HepG2 (cell line): ENCODE data around the gene IFI35. TPM values are rescaled to one million over a fixed set of nuclear protein-coding genes. Genes with fewer than 3 reads are reported as not detected.

ENCODE experiments used
- CBX2 ChIP-seq, 2 experiments: fragments of 200-600 bp in 1 of 2; sonication (generic); formaldehyde crosslinking in 1 of 2; IDR thresholded peaks; 2 replicates each; pipeline versions ENCODE4 v1.7.0 to v1.8.1; 2018 to 2022; ENCODE audit warnings: low read depth in 2 of 2, low read length in 1 of 2, mild to moderate bottlenecking in 1 of 2, missing genetic modification reagents in 1 of 2
- IRF9 ChIP-seq: sonication (generic); formaldehyde crosslinking; IDR thresholded peaks from 2 replicates; pipeline ENCODE4 v1.8.0; 2022; ENCODE audit warnings: missing genetic modification reagents, mild to moderate bottlenecking, borderline replicate concordance
- JDP2 ChIP-seq: sonication (generic); formaldehyde crosslinking; IDR thresholded peaks from 2 replicates; pipeline ENCODE4 v1.8.1; 2022; ENCODE audit warnings: missing genetic modification reagents, borderline replicate concordance
- KAT7 ChIP-seq: IDR thresholded peaks from 2 replicates; pipeline ENCODE4 v1.6.1; 2018; ENCODE audit warnings: borderline replicate concordance, missing compliant biosample characterization
- MIXL1 ChIP-seq: IDR thresholded peaks from 2 replicates; pipeline ENCODE4 v1.6.1; 2016
- NBN ChIP-seq: fragments of 450-650 bp; conservative IDR thresholded peaks from 2 replicates; pipeline ENCODE4 v1.6.1; 2017
- NFIC ChIP-seq: IDR thresholded peaks from 2 replicates; pipeline ENCODE4 v1.6.1; 2012; ENCODE audit warnings: mild to moderate bottlenecking, low read length, inconsistent platforms
- NR2C2 ChIP-seq: sonication (generic); formaldehyde crosslinking; IDR thresholded peaks from 2 replicates; pipeline ENCODE4 v1.4.0; 2020; ENCODE audit warnings: missing genetic modification reagents, mild to moderate bottlenecking, moderate library complexity, borderline replicate concordance
- RFX5 ChIP-seq: IDR thresholded peaks from 2 replicates; pipeline ENCODE4 v1.6.1; 2011; ENCODE audit warnings: low read depth, low read length, improper control_type of control experiment
- SOX6 ChIP-seq, 2 experiments: fragments of 450-650 bp in 1 of 2; sonication (generic) in 1 of 2; formaldehyde crosslinking in 1 of 2; IDR thresholded peaks; 2 replicates each; pipeline versions ENCODE4 v1.4.0 to v1.6.1; 2017 to 2020; ENCODE audit warnings: antibody characterized with exemption in 1 of 2, mild to moderate bottlenecking in 1 of 2, missing genetic modification reagents in 1 of 2
- TAF15 ChIP-seq: fragments of 200-400 bp; formaldehyde crosslinking; IDR thresholded peaks from one replicate; pipeline ENCODE4 v1.6.1; 2018; ENCODE audit warnings: mild to moderate bottlenecking, low read depth, low read length; ENCODE audit not compliant: poor library complexity, severe bottlenecking
- TCF7 ChIP-seq: sonication (generic); IDR thresholded peaks from 2 replicates; pipeline ENCODE4 v1.6.1; 2016; ENCODE audit warnings: antibody characterized with exemption, low read depth
- THAP7 ChIP-seq: sonication (generic); formaldehyde crosslinking; IDR thresholded peaks from 2 replicates; pipeline ENCODE4 v1.8.1; 2023; ENCODE audit warnings: mild to moderate bottlenecking, missing genetic modification reagents
- TP53 ChIP-seq: sonication (generic); formaldehyde crosslinking; conservative IDR thresholded peaks from 2 replicates; pipeline ENCODE4 v1.4.0; 2020; ENCODE audit warnings: missing genetic modification reagents
- ZBTB7B ChIP-seq: sonication (generic); formaldehyde crosslinking; IDR thresholded peaks from 2 replicates; pipeline ENCODE4 v1.4.0; 2020; ENCODE audit warnings: missing genetic modification reagents
- ZFP36L2 ChIP-seq: sonication (generic); formaldehyde crosslinking; IDR thresholded peaks from 2 replicates; pipeline ENCODE4 v1.4.0; 2020; ENCODE audit warnings: missing genetic modification reagents
- ZNF547 ChIP-seq: sonication (generic); formaldehyde crosslinking; IDR thresholded peaks from 2 replicates; pipeline ENCODE4 v1.5.1; 2020; ENCODE audit warnings: mild to moderate bottlenecking, missing genetic modification reagents
- ZNF615 ChIP-seq: sonication (generic); formaldehyde crosslinking; IDR thresholded peaks from 2 replicates; pipeline ENCODE4 v1.5.0; 2020; ENCODE audit warnings: mild to moderate bottlenecking, missing genetic modification reagents, borderline replicate concordance
- ZNF879 ChIP-seq: sonication (generic); formaldehyde crosslinking; IDR thresholded peaks from 2 replicates; pipeline ENCODE4 v1.8.1; 2023; ENCODE audit warnings: missing genetic modification reagents
- polyA plus RNA-seq, 8 experiments: library from polyadenylated mRNA; depleted of rRNA in 3 of 8; stranded (reverse) in 7 of 8; unstranded in 1 of 8; fragments of >200 nt; fragmentation: Illumina TruSeq in 4 of 8; extraction: Trizol in 4 of 8; gene quantifications; 2 replicates each; pipeline versions ENCODE4 v1.2.1 to v1.2.3, GENCODE V29; 2011 to 2016; ENCODE audit warnings: low read depth in 4 of 8, missing spikeins in 1 of 8, mixed read lengths in 1 of 8; ENCODE audit not compliant: insufficient read depth in 1 of 8
- total RNA-seq, 5 experiments: library from RNA; depleted of rRNA; stranded (reverse); fragments of >200 nt; fragmentation: Illumina TruSeq; extraction: Trizol; gene quantifications; 2 replicates each; pipeline ENCODE4 v1.2.3, GENCODE V29; 2016; ENCODE audit warnings: low read depth in 1 of 5
- TF ChIP-seq, protein P1 (sequence below): sonication (generic); formaldehyde crosslinking; IDR thresholded peaks from 2 replicates; pipeline ENCODE4 v1.5.0; 2020; ENCODE audit warnings: mild to moderate bottlenecking, missing genetic modification reagents
- TF ChIP-seq, protein P2 (sequence below): IDR thresholded peaks from 2 replicates; pipeline ENCODE4 v1.6.1; 2016; ENCODE audit warnings: control low read depth

The IFI35 gene
- total and polyA plus RNA-seq, 2 of the 13 experiments (the other 11 are each of a cell fraction or from before 2014, with no cell fraction given), result 28.9 to 38.1 TPM

DNA sequence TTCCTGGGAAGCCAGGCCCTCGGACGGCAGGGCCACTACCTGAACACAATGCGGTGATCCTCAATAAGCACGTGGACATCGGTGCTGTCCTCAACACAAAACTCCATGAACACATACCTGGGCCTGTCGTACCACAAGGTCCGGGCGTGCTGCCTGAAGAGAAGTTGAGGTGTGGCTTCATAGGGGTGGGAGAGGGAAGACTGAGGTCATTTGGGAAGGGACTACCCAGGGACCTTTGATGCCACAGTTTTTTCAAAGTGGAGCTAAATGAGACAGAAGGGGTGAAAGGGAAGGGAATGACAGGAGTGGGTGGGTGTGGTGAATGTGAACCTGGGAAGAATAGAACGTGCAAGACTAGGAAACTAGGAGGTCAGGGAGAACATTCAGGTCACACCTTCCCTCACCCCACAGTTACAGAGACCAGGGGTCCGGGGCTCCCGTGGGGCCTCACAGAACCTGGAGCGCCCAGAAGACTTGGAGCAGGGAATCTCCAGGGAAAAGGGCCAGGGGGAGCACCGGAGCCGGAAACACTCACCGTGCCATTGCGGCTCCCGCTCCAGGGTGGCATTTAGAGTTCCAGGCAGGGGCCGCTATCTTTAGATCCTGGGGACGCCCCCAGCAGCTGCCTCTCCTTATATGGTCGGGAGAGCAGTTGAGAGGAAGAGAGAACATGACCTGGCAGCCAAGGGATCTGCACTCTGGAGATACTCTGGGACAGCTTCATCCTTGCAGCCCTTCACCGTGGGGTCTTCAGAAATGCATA, 26.9 kb upstream of the IFI35 start, which contains the start of gene PTGES3L (continued):
- no peak for TF ChIP-seq CBX2 (IDR thresholded peaks at IDR 0.05; ENCODE audit: low read depth, low read length)
- TF ChIP-seq CBX2 (CRISPR knock-in tag; IDR thresholded peaks at IDR 0.05; ENCODE audit: low read depth), result no peak
- TF ChIP-seq NR2C2 (CRISPR knock-in tag), result no peak
- TF ChIP-seq ZBTB7B (CRISPR knock-in tag), result no peak; the same call in 1 of the 2 replicates
- TF ChIP-seq THAP7, result no peak; the same call in 1 of the 2 replicates
- no peak for TF ChIP-seq ZNF547 (CRISPR knock-in tag)
- TF ChIP-seq RFX5, result 0 out of 2 replicates have a peak, but pooled peaks have one; percentile 18
- TF ChIP-seq KAT7 (CRISPR knock-in tag), result no peak; the same call in 1 of the 2 replicates
- TF ChIP-seq, protein P1, sequence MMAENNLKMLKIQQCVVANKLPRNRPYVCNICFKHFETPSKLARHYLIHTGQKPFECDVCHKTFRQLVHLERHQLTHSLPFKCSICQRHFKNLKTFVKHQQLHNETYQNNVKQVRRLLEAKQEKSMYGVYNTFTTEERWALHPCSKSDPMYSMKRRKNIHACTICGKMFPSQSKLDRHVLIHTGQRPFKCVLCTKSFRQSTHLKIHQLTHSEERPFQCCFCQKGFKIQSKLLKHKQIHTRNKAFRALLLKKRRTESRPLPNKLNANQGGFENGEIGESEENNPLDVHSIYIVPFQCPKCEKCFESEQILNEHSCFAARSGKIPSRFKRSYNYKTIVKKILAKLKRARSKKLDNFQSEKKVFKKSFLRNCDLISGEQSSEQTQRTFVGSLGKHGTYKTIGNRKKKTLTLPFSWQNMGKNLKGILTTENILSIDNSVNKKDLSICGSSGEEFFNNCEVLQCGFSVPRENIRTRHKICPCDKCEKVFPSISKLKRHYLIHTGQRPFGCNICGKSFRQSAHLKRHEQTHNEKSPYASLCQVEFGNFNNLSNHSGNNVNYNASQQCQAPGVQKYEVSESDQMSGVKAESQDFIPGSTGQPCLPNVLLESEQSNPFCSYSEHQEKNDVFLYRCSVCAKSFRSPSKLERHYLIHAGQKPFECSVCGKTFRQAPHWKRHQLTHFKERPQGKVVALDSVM, result no peak
- TF ChIP-seq ZNF615 (CRISPR knock-in tag), result no peak
- no peak; the same call in 1 of the 2 replicates for TF ChIP-seq ZNF879 (CRISPR knock-in tag)
- TF ChIP-seq TCF7, result no peak
- TF ChIP-seq NBN, result no peak
- no peak for TF ChIP-seq ZFP36L2
- TF ChIP-seq SOX6 (IDR thresholded peaks at IDR 0.05), result no peak
- peak; percentile 41; the same call in 1 of the 2 replicates for TF ChIP-seq SOX6 (CRISPR knock-in tag; IDR thresholded peaks at IDR 0.05)
- no peak for TF ChIP-seq MIXL1 (CRISPR knock-in tag)
- TF ChIP-seq TP53 (CRISPR knock-in tag), result 0 out of 2 replicates have a peak, but pooled peaks have one; percentile 10
- no peak for TF ChIP-seq TAF15
- TF ChIP-seq JDP2 (CRISPR knock-in tag), result no peak
- no peak for TF ChIP-seq IRF9 (CRISPR knock-in tag)
- TF ChIP-seq, protein P2, sequence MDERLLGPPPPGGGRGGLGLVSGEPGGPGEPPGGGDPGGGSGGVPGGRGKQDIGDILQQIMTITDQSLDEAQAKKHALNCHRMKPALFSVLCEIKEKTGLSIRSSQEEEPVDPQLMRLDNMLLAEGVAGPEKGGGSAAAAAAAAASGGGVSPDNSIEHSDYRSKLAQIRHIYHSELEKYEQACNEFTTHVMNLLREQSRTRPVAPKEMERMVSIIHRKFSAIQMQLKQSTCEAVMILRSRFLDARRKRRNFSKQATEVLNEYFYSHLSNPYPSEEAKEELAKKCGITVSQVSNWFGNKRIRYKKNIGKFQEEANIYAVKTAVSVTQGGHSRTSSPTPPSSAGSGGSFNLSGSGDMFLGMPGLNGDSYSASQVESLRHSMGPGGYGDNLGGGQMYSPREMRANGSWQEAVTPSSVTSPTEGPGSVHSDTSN (CRISPR knock-in tag), result no peak
- TF ChIP-seq NFIC, result no peak
